GM21447 (cell line): ENCODE measurements around the gene RAB44.
"Not testable (repeated sequence)": the region's sequence is repeated elsewhere in the genome, so short reads cannot be mapped to it uniquely, and the experiment has no call there.

Experiments used
- ATAC-seq: cut with Tn5 transposase; IDR thresholded peaks from one replicate; pipeline ENCODE4 v1.9.1; 2021; ENCODE audit not compliant: unreplicated experiment

Gene RAB44

GRCh38 chr6:36697481-36697903, at the start of gene RAB44:
Gene RAB44 (plus strand): TSS chr6:36697826. CDS start chr6:36704236, 6,410 bp downstream.
- ATAC-seq: no peak

- ATAC-seq: no peak
Observed at GRCh38 chr6:36649086-36649485, 48.5 kb upstream of the RAB44 start.

GRCh38 chr6:36649701-36650484, 47.7 kb upstream of the RAB44 start:
- no peak for ATAC-seq

- ATAC-seq: no peak
Observed at GRCh38 chr6:36650848-36651478, 46.7 kb upstream of the RAB44 start.

- no peak for ATAC-seq
Observed at GRCh38 chr6:36651659-36652379, 45.8 kb upstream of the RAB44 start.

- not testable (repeated sequence) for ATAC-seq
Observed at GRCh38 chr6:36654469-36654868, 43.2 kb upstream of the RAB44 start.

- no peak for ATAC-seq
Observed at GRCh38 chr6:36655085-36655724, 42.4 kb upstream of the RAB44 start.

GRCh38 chr6:36656441-36656840, 41.2 kb upstream of the RAB44 start:
- ATAC-seq: no peak

- ATAC-seq: no peak
Observed at GRCh38 chr6:36657271-36657670, 40.4 kb upstream of the RAB44 start.

- no peak for ATAC-seq
Observed at GRCh38 chr6:36657942-36658544, 39.6 kb upstream of the RAB44 start.

GRCh38 chr6:36659271-36659670, 38.4 kb upstream of the RAB44 start:
- no peak for ATAC-seq

GRCh38 chr6:36660771-36661471, 36.7 kb upstream of the RAB44 start:
- no peak for ATAC-seq

GRCh38 chr6:36662380-36662779, 35.2 kb upstream of the RAB44 start:
- no peak for ATAC-seq

- no peak for ATAC-seq
Observed at GRCh38 chr6:36662827-36663256, 34.8 kb upstream of the RAB44 start.

GRCh38 chr6:36663504-36664446, 33.9 kb upstream of the RAB44 start:
- ATAC-seq: no peak

- no peak for ATAC-seq
Observed at GRCh38 chr6:36665180-36665579, 32.4 kb upstream of the RAB44 start.

GRCh38 chr6:36666287-36666686, 31.3 kb upstream of the RAB44 start:
- no peak for ATAC-seq

GRCh38 chr6:36666826-36667591, 30.6 kb upstream of the RAB44 start:
- peak; percentile 69 for ATAC-seq
